ENCODE data around the gene MIDN. TPM values are rescaled to one million over a fixed set of nuclear protein-coding genes. Genes with fewer than 3 reads are reported as not detected.
"Not testable (repeated sequence)": the region's sequence is repeated elsewhere in the genome, so short reads cannot be mapped to it uniquely, and the experiment has no call there.

The MIDN gene
- total RNA-seq, 4 donors from 2014 or later = 34.9 to 117 (median 86.3) TPM

- Histone ChIP-seq H3K4me3 (peak overlapping the region; percentile 83 to 94 (median 86)), H3K4me1 (peaks cover 33 to 42% of the 10 kb centered on the region in 2 donors), H3K9me3 (no peaks in the 10 kb centered on the region), H3K27ac (peak overlapping the region; percentile 94 to 98 (median 96)), H3K36me3 (no peaks in the 10 kb centered on the region), H3K27me3 (no peaks in the 10 kb centered on the region)
- intact Hi-C loops (cut with DNase I; ENCODE audit: low total_unique reads) (no loop called here), in situ Hi-C loops (cut with MboI; ENCODE audit: low sequenced_read_pairs in 4 of 4) (no loop called here)
- peak in 1 of 2 donors; percentile 5 for ATAC-seq
- TF ChIP-seq CTCF (IDR thresholded peaks at IDR 0.05 in 4 of 5, conservative IDR thresholded peaks at IDR 0.05 in 1 of 5) (no peak), POLR2A (IDR thresholded peaks at IDR 0.05) (no peak)
- DNase-seq = no peak
These were observed 42.1 kb upstream of the MIDN start for GRCh38 chr19:1206150-1206863.

- Histone ChIP-seq H3K9me3 (no peaks in the 10 kb centered on the region), H3K4me3 (peak overlapping the region; percentile 83 to 94 (median 86)), H3K27ac (peak overlapping the region; percentile 94 to 98 (median 96)), H3K27me3 (no peaks in the 10 kb centered on the region), H3K4me1 (peaks cover 39 to 49% of the 10 kb centered on the region in 2 donors), H3K36me3 (no peaks in the 10 kb centered on the region)
- in situ Hi-C loops (cut with MboI; ENCODE audit: low sequenced_read_pairs in 4 of 4) (no loop called here), intact Hi-C loops (cut with DNase I; ENCODE audit: low total_unique reads) (no loop called here)
- TF ChIP-seq CTCF (IDR thresholded peaks at IDR 0.05 in 4 of 5, conservative IDR thresholded peaks at IDR 0.05 in 1 of 5) (no peak), POLR2A (IDR thresholded peaks at IDR 0.05) (no peak)
- peak; percentile 2 to 8 for ATAC-seq
- DNase-seq = no peak
These were observed 41.4 kb upstream of the MIDN start for GRCh38 chr19:1206864-1207450.

GRCh38 chr19:1208830-1209229 is 39.6 kb upstream of the MIDN start:
- Histone ChIP-seq H3K4me1 (peaks cover 53 to 65% of the 10 kb centered on the region in 2 donors), H3K27ac (peak overlapping the region; percentile 94 to 98 (median 96))
- H3K4me3 ChIP-seq; H3K9me3 ChIP-seq; in situ Hi-C loops (cut with MboI; ENCODE audit: low sequenced_read_pairs in 4 of 4); H3K27me3 ChIP-seq; ATAC-seq; intact Hi-C loops (cut with DNase I; ENCODE audit: low total_unique reads); H3K36me3 ChIP-seq: not testable (repeated sequence)
- DNase-seq = peak in 1 of 2 donors; percentile 28

- Histone ChIP-seq H3K27me3 (no peaks in the 10 kb centered on the region), H3K27ac (peak overlapping the region; percentile 94 to 98 (median 96)), H3K9me3 (no peaks in the 10 kb centered on the region), H3K4me1 (peaks cover 63 to 74% of the 10 kb centered on the region in 2 donors), H3K4me3 (no peak overlapping the region), H3K36me3 (no peaks in the 10 kb centered on the region)
- ATAC-seq (no peak), DNase-seq (peak in 1 of 2 donors; percentile 12)
- in situ Hi-C loops (cut with MboI; ENCODE audit: low sequenced_read_pairs in 4 of 4) = no loop called here
- intact Hi-C loops (cut with DNase I; ENCODE audit: low total_unique reads) = loop anchor here (10.0 kb wide), 1 partner anchor 635 kb away; the partner anchor contains the start of gene BSG
- TF ChIP-seq CTCF (IDR thresholded peaks at IDR 0.05 in 4 of 5, conservative IDR thresholded peaks at IDR 0.05 in 1 of 5) = no peak
- no peak for TF ChIP-seq POLR2A (IDR thresholded peaks at IDR 0.05)
These were observed 38.2 kb upstream of the MIDN start for GRCh38 chr19:1210227-1210538.

GRCh38 chr19:1211494-1212234 is 36.7 kb upstream of the MIDN start:
- intact Hi-C loops (cut with DNase I; ENCODE audit: low total_unique reads) (loop anchor here (10.0 kb wide), 1 partner anchor 637 kb away; the partner anchor contains the start of gene BSG), in situ Hi-C loops (cut with MboI; ENCODE audit: low sequenced_read_pairs in 4 of 4) (no loop called here)
- no peak for TF ChIP-seq POLR2A (IDR thresholded peaks at IDR 0.05)
- TF ChIP-seq CTCF (IDR thresholded peaks at IDR 0.05 in 4 of 5, conservative IDR thresholded peaks at IDR 0.05 in 1 of 5) = no peak
- DNase-seq (peak in 1 of 2 donors; percentile 46), ATAC-seq (no peak)
- Histone ChIP-seq H3K4me1 (peaks cover 76 to 88% of the 10 kb centered on the region in 2 donors), H3K27me3 (no peaks in the 10 kb centered on the region), H3K27ac (peak overlapping the region; percentile 94 to 98 (median 96)), H3K4me3 (no peak overlapping the region), H3K9me3 (no peaks in the 10 kb centered on the region), H3K36me3 (no peaks in the 10 kb centered on the region)
